Stimulated activated CD8-positive, alpha-beta memory T cell treated with anti-CD3 and anti-CD28 coated beads, Interleukin-15, amount 100 ng/mL, for 4 hours (primary cell): Measurements from ENCODE around the gene PSME2.
A peak's percentile ranks its signal among the peaks of the same experiment; 100 is the strongest.

Experiments
- DNase-seq, 2 donors: peaks; one replicate each; pipeline ENCODE4 v3.0.0-alpha.2; 2020; ENCODE audit warnings: low read depth in 2 of 2

PSME2 gene

GRCh38 chr14:24146453-24146977 lies at the start of gene PSME2:
TSS of gene PSME2 (minus strand) at chr14:24146610. CDS start at chr14:24146581, 29 bp downstream.
- peak; percentile 68 to 69 for DNase-seq

- DNase-seq, result peak; percentile 74 to 80
Measured at GRCh38 chr14:24195186-24196070, 49.0 kb upstream of the PSME2 start, which contains the start of gene TM9SF1. TSS of gene TM9SF1 (minus strand) at chr14:24195441. CDS start at chr14:24195019, 422 bp downstream.

GRCh38 chr14:24194873-24195185 lies 48.4 kb upstream of the PSME2 start:
- DNase-seq, result no peak

GRCh38 chr14:24194186-24194872 lies 47.9 kb upstream of the PSME2 start:
- DNase-seq, result no peak

GRCh38 chr14:24192933-24193332 lies 46.5 kb upstream of the PSME2 start:
- DNase-seq, result no peak

GRCh38 chr14:24190416-24190815 lies 44.0 kb upstream of the PSME2 start:
- no peak for DNase-seq

- DNase-seq, result no peak
Measured at GRCh38 chr14:24189460-24189859, 43.0 kb upstream of the PSME2 start.

- no peak for DNase-seq
Measured at GRCh38 chr14:24189059-24189375, 42.6 kb upstream of the PSME2 start.

- peak; percentile 89 to 94 for DNase-seq
Measured at GRCh38 chr14:24188251-24189058, 42.0 kb upstream of the PSME2 start, which contains the start of gene IPO4. TSS of gene IPO4 (minus strand) at chr14:24188816. CDS start at chr14:24188787, 29 bp downstream.

- DNase-seq, result no peak
Measured at GRCh38 chr14:24187539-24187915, 41.1 kb upstream of the PSME2 start.

- no peak for DNase-seq
Measured at GRCh38 chr14:24186831-24187538, 40.6 kb upstream of the PSME2 start.

GRCh38 chr14:24185741-24186140 lies 39.3 kb upstream of the PSME2 start:
- DNase-seq, result no peak

GRCh38 chr14:24185026-24185425 lies 38.6 kb upstream of the PSME2 start:
- no peak for DNase-seq

- DNase-seq, result no peak
Measured at GRCh38 chr14:24184104-24184970, 37.9 kb upstream of the PSME2 start.

- no peak for DNase-seq
Measured at GRCh38 chr14:24183014-24183481, 36.6 kb upstream of the PSME2 start.

- no peak for DNase-seq
Measured at GRCh38 chr14:24182110-24182882, 35.9 kb upstream of the PSME2 start.

GRCh38 chr14:24181371-24182077 lies 35.1 kb upstream of the PSME2 start:
- no peak for DNase-seq

GRCh38 chr14:24179961-24180796 lies 33.8 kb upstream of the PSME2 start:
- no peak for DNase-seq
